SH-SY5Y (cell line): ENCODE results near the gene DCLK3.

Experiments
- GATA2 ChIP-seq: IDR thresholded peaks from 2 replicates; pipeline ENCODE4 v1.6.1; 2011; ENCODE audit warnings: mild to moderate bottlenecking, low read depth, low read length
- GATA3 ChIP-seq: IDR thresholded peaks from 2 replicates; pipeline ENCODE4 v1.6.1; 2011; ENCODE audit warnings: low read depth, mild to moderate bottlenecking, low read length, moderate library complexity

The DCLK3 gene

DNA sequence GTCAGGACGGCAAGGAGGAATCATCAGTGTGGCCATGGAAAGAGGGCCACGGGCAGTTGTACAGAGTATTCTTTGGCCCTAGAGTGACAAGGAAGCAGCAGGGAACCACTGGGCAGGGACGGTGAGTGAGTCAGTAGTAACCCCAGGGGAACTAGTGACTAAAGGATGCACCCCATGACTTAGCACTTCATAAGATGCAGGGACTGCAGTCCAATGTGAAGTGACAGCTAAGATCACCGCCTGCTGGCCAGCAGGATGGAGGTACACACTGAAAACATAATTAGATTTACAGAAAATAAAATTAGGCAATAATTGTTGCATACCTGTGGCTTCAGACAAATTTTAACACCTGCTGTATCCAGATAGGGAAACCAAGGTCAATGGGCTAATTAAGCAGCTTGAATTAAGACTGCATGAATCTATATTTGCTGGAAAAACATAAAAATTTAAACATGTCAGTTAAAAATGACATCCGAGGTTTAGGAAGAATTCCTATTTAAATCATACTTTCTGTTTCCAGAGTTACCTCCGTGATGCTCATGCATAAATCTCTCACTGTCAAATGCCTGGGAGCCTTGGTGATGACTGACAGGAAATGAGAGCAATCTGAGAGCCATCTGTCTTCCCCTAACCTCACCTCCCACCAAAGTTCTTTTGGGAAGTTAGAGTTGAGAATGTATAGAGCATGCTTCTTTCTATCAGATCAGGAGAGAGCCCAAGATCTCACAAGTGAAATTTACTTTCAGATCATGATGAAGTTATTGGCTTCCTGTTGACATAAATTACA lies 56.5 kb downstream of the DCLK3 start:
- TF ChIP-seq GATA2 (no peak), GATA3 (no peak)

DNA sequence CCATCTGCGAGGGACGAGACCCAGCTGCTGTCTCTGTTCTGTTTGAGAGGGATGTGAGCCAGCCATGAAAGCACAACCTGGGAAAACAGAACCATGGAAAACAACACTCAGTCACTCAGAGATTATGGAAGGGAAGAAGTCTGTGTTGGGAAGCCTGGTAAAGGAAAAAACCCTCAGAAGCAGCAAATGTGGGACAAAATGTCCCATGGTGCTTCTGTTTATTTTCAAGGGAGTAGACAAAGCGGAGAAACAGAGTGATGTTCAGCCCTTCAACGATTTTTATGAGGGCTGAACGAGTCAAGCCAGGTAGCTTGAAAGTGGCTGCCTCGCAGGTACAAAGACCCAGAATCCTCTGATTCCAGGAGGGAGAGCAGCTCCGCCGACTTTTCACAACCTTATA lies 59.3 kb downstream of the DCLK3 start:
- TF ChIP-seq GATA3 (no peak), GATA2 (no peak)

DNA sequence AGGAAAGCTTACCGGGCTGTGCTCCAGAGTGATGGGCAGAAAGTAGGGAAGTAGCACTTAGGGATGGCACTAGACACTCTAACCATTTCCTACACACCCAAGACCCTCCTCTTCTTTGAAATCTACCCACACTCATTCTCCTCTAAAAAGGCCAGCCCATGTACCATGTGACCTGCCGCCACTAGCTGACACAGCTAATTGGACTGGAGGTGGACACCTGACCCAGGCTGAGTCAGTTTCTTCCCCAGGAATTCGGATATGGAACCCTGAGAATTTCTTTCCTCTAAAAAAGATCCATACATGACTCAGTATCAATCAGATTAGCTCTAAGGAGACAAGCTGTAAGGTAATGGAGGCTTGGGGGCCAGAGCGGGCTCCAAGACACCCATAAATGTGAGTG lies 60.1 kb downstream of the DCLK3 start:
- TF ChIP-seq GATA3 = no peak
- no peak for TF ChIP-seq GATA2

DNA sequence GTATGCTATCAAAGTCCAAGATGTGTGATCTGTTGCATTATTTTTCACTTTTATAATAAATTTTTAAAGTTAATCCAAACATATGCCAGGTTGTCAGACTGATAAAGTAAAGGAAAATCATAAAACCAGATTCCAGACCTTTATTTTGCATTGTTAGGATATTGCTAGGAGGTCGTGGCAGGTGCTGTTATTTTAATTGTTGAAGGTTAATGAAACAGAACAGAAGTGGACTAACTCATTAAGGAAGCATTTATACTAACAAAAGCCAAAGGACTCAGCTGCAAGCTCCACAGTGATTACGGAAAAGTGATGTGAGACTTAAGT lies 63.1 kb downstream of the DCLK3 start:
- TF ChIP-seq GATA2 (no peak), GATA3 (no peak)

DNA sequence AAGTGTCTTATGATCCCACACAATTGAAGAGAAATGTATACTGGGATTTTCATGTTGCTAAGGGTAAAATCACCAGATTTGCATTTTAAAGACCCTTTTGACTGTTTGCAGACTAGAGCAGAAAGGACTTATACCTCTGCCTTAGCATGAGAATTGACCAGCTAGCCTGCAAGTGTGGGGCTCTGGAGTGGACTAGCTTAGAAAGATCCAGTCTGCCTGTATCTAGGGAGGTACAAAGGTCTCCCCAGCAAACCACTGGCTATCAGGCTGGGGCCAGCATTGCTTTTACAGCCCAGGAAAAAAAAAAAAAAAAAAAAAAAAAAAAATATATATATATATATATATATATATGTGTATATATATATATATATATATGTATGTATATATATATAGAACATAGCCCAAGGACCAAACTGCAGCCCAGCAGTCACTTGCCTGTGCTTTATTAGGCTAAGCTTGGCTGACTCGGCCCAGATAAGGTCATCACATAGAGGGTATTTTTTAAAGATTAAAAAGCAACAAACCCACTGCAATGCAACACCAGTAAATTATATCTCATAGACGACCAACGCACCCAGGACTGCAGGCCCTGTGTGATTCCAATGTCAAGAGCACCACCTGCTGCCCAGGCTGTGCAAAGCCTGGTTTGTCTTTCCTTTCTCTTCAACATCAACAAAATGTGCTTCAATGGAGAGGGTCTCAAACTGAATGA lies 63.7 kb downstream of the DCLK3 start:
- no peak for TF ChIP-seq GATA2
- no peak for TF ChIP-seq GATA3

DNA sequence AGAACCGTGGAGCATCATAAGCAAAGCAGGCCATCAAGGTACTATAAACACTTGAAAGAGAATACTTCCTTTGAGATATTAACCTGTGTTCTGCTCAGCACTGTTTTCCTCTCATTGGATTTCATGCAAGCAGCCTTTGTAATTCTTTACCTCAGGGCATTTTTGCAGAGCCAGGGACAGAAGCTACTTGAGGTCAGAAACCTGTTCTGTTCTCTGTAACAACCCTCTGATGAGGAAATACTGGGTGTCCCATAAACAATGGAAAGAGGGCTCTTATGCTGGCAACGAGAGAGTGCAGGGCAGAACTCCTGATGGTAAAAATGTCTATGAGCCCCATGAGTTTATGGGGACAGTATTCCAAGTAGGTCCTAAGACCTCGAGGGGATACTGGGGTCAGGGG lies 66.0 kb downstream of the DCLK3 start:
- TF ChIP-seq GATA3 = no peak
- TF ChIP-seq GATA2 = no peak

DNA sequence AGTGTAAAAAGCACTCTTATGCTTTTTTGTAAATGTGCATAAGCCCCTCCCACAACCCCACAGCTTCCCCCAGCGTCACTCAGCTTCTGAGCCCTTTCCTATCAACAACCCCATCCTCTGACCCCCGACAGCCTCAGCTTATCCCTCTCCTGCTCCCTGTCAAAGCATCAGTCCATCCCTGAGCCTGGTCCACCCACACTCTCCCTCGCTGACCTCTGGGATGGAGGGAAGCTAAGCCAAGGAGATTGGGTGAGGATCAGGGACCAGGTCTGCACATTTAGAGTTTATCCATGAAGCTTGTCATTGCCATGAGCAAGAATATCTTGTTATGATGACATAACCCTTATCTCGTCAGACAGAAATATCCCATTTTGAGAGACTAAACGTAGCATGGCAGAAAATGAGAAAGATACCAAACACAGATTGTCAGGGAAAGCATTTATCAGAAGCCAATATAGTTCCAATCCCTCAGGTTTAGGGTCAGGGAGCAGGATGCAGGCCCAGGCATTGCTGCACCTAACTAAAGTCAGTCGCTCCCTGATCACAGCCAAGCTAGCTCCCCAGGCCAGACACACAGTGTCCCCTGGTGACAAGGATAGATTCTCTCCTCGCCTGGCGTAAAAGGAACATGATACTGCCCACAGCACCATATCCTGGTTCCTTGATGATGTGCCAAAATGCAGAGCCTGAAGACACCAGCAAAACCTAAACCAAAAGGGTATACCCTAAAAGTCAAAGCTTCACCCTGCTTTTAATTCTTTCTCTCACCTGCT lies 66.9 kb downstream of the DCLK3 start:
- TF ChIP-seq GATA3 (no peak; the same call in 1 of the 2 replicates), GATA2 (no peak; the same call in 1 of the 2 replicates)

DNA sequence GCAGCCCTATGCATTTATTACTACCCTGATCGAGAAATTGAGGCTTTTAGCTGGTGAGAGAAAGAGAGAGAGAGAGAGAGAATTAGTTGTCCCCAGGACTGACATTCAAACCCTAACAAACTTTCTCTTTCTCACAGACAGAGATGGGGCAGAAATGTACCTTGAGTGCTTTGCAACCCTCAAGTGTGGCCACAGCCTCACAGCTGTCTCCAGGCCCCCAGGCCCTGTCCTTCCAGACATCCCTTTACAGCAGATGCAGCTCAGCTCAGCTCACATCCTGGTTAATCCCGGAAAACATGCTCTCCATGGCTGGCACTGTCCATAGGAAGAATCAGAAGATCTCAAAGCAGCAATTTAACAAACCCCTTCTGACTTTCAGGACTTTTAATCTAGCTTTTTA lies 67.6 kb downstream of the DCLK3 start:
- TF ChIP-seq GATA3 (no peak), GATA2 (no peak)

DNA sequence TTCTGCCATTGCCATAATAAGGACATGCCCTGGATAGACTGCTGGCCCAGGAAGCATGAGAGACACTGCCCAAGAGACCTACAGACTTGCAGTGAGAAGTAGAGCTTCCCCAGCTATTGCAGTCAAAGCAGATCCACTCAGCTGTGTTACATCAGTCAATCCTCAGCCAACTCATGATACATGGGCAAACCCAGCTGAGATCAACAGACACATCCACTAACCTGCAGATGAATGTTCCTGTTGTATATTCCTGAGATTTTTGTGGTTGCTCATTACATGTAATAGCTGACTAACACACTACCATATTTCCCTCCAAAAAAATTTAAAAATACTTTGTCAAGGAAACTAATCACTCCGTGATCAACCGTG lies 68.6 kb downstream of the DCLK3 start:
- TF ChIP-seq GATA3 = no peak
- no peak for TF ChIP-seq GATA2

DNA sequence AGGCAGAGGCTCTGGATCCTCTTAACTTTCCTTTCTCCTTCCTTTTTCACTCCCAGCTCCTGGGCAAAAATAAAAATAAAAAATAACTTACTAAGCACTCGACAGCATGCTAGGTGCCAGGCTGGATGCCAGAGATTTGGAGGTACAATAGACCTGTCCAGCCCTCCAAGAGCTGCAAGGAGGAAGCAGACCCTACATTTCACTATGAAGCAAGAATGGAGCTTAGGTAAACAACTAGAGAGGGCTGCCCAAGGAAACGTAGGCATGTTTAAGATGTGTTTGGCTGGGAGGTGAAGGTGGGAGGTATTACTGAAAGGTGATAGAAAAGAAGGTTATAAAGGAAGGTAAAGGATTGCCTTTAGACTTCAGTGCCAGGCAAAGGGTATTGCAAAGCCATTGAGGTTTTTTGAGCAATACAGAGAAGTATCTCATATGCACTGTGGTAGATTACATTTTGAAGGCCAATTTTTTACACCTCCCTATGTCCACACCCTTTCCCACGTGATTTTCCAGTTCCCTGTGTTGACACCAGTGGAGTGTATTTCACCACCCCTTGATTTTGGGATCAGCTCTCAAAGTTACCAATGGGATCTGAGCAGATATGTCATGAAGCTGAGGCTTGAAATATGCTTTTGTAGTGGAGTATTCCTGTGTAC lies 69.1 kb downstream of the DCLK3 start:
- TF ChIP-seq GATA3 = no peak
- TF ChIP-seq GATA2 = no peak

DNA sequence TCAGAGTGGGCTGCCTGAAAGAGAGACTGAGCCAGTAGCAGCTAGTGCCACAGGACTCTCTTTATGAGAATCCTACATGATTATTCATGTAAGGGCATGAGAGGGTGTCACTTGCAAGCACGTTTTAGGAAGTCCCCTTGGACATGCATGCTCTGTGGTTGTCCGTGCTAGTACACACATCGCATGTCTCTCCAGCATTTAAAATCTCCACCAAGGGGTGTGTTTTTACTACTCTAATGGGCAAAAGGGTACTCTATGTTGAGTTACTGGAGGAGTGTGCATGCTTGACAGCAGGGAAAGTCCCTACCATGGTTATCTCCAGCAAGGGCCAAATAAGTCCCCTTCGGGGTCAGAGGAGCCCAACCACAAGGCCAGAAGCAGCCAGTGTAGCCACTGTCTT lies 70.7 kb downstream of the DCLK3 start:
- no peak for TF ChIP-seq GATA3
- TF ChIP-seq GATA2 = no peak

DNA sequence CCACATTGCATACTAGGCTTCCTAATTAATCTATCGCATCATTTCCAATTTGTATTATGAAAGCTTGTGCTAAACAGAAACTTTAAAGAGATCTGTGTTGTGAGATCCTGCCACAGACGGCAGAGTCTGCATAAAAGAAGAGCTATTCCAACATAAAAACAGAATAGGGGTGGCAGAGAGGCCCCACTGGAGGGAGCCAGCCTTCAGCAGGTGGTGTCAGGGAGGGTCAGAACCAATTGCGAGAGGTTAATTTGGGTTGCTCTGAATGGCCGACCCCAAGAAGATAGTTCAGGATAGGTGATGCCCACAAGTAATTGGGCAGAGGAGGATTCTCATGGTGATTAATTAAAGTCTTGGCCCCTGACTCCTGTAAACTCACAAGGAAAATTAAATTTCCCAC lies 74.8 kb downstream of the DCLK3 start:
- TF ChIP-seq GATA2 (no peak), GATA3 (no peak)

DNA sequence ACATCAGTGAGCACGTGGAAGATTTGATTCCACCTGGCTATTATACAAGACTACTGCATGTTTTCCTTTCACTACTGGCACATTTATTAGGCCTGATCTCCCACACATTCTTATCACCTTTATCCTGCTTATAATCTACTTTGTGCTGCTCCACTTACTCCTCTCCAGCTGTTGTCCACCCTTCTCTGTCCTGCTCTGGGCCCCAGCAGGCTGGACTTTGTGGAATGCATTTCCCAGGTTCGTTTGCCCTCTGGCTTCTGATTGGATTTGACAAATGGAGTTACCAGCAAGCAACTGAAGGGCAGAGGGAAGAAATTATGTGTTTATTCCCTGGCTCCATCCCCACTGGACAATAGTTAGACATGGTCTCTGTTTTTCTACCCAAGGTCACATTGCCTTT lies 75.5 kb downstream of the DCLK3 start:
- TF ChIP-seq GATA2 (no peak), GATA3 (no peak)

DNA sequence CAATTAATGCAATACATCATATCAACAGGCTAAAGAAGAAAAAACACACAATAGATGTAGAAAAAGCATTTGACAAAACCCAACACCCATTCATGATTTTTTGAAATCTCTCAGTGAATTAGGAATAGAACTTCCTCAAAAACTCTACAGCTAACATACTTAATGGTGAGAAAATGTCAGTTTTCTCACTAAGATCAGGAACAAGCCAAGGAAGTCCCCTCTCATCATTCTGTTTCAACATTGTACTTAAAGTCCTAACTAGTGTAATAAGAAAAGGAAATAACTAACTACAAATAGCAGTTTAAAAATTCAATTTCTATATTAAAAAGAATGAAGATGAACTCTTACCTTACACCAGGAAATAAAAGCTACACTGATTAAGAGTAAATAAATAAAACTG lies 77.8 kb downstream of the DCLK3 start:
- TF ChIP-seq GATA2 (no peak), GATA3 (no peak)
